Fibroblast of lung (primary cell): ENCODE data around the gene NT5C1A. TPM values are rescaled to one million over a fixed set of nuclear protein-coding genes. Genes with fewer than 3 reads are reported as not detected.

ENCODE experiments used
- DNase-seq, 2 donors: peaks; one replicate each; pipeline versions ENCODE4 v3.0.0 to v3.0.0-alpha.2; 2010; ENCODE audit warnings: low read depth in 2 of 2
- H2AFZ ChIP-seq: 2 replicates; pipeline ENCODE4 v1.5.1; 2012; ENCODE audit warnings: low read length, control low read depth, inconsistent platforms
- H3K27ac ChIP-seq: 2 replicates; pipeline ENCODE4 v1.5.1; 2011; ENCODE audit warnings: low read length, control low read depth; ENCODE audit not compliant: insufficient read depth
- H3K27me3 ChIP-seq: 2 replicates; pipeline ENCODE4 v1.5.1; 2011; ENCODE audit warnings: mild to moderate bottlenecking, low read length; ENCODE audit not compliant: control insufficient read depth, insufficient read depth
- H3K36me3 ChIP-seq: 2 replicates; pipeline ENCODE4 v1.5.1; 2011; ENCODE audit warnings: low read length; ENCODE audit not compliant: control insufficient read depth, insufficient read depth
- H3K4me1 ChIP-seq: 2 replicates; pipeline ENCODE4 v1.5.1; 2011; ENCODE audit warnings: low read length; ENCODE audit not compliant: control insufficient read depth, insufficient read depth; ENCODE audit errors: extremely low read depth
- H3K4me2 ChIP-seq: 2 replicates; pipeline ENCODE4 v1.5.1; 2011; ENCODE audit warnings: low read length, control low read depth; ENCODE audit not compliant: insufficient read depth; ENCODE audit errors: extremely low read depth
- H3K4me3 ChIP-seq, 4 experiments: fragments of 200-600 bp in 1 of 4; sonication (generic) in 1 of 4; replicated peaks in 1 of 4; 2 replicates each; pipeline ENCODE4 v1.5.1; 2011 to 2016; ENCODE audit warnings: low read length in 4 of 4, low read depth in 3 of 4, mild to moderate bottlenecking in 3 of 4, control low read depth in 2 of 4, inconsistent platforms in 1 of 4, mixed read lengths in 1 of 4; ENCODE audit not compliant: insufficient read depth in 1 of 4; ENCODE audit errors: control extremely low read depth in 1 of 4
- H3K79me2 ChIP-seq: 2 replicates; pipeline ENCODE4 v1.5.1; 2012; ENCODE audit warnings: mild to moderate bottlenecking, low read length, inconsistent platforms; ENCODE audit not compliant: control insufficient read depth, insufficient read depth
- H3K9ac ChIP-seq: 2 replicates; pipeline ENCODE4 v1.5.1; 2011; ENCODE audit warnings: mild to moderate bottlenecking, low read length, control low read depth; ENCODE audit not compliant: insufficient read depth
- H3K9me3 ChIP-seq: 2 replicates; pipeline ENCODE4 v1.5.1; 2012; ENCODE audit warnings: low read depth, low read length; ENCODE audit not compliant: control insufficient read depth, insufficient read depth
- H4K20me1 ChIP-seq: 2 replicates; pipeline ENCODE4 v1.5.1; 2011; ENCODE audit warnings: low read length; ENCODE audit not compliant: control insufficient read depth, insufficient read depth; ENCODE audit errors: extremely low read depth
- EZH2 ChIP-seq: IDR thresholded peaks from 2 replicates; pipeline ENCODE4 v1.5.1; 2012; ENCODE audit warnings: low read length, control low read depth, mild to moderate bottlenecking; ENCODE audit errors: missing control alignments
- polyA plus RNA-seq, 2 donors: library from polyadenylated mRNA; depleted of rRNA in 1 of 2; stranded (reverse) in 1 of 2; unstranded in 1 of 2; fragments of >200 nt; gene quantifications; 2 replicates each; pipeline ENCODE4 v1.2.1, GENCODE V29; 2011 to 2012; ENCODE audit warnings: missing spikeins in 1 of 2
- total RNA-seq: library from RNA; depleted of rRNA; stranded (reverse); fragments of >200 nt; gene quantifications from 2 replicates; pipeline ENCODE4 v1.2.1, GENCODE V29; 2014
- TF ChIP-seq, protein P1 (sequence below), 2 donors: IDR thresholded peaks in 1 of 2; conservative IDR thresholded peaks in 1 of 2; 1 replicate in 1 of 2; 2 replicates in 1 of 2; pipeline ENCODE4 v1.5.1; 2011 to 2012; ENCODE audit warnings: low read length in 2 of 2, control low read depth in 1 of 2, inconsistent platforms in 1 of 2, low read depth in 1 of 2, mild to moderate bottlenecking in 1 of 2

NT5C1A gene
- total and polyA plus RNA-seq, 2 donors (not counting 1 experiment from before 2014, with no cell fraction given), result not detected

DNA sequence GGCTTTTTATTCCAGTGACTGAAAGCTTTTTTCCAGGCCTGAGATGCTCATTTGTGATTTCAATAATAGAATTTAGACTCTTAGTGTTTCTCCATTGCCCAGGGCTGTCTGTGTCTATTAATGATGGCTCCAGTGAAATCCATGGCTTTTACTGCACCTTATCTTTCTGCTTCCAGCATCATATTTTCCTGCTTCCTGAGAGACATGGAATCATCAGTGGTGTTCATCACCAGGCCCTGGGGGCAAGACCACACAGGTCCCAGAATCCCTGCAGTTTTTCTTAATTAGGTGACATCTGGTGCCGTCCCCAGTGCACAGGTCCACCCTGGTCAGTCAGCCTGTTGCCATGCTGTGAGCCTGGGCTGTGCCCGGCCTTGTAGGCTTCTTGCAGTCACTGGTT lies 15.5 kb downstream of the NT5C1A start:
- H3K4me2 ChIP-seq, result no peak overlapping the region
- H3K9me3 ChIP-seq, result no peaks in the 10 kb centered on the region
- H3K27me3 ChIP-seq, result peaks cover 11% of the 10 kb centered on the region
- no peak overlapping the region for H3K9ac ChIP-seq
- no peak for DNase-seq
- no peak overlapping the region for H2AFZ ChIP-seq
- TF ChIP-seq, protein P1, sequence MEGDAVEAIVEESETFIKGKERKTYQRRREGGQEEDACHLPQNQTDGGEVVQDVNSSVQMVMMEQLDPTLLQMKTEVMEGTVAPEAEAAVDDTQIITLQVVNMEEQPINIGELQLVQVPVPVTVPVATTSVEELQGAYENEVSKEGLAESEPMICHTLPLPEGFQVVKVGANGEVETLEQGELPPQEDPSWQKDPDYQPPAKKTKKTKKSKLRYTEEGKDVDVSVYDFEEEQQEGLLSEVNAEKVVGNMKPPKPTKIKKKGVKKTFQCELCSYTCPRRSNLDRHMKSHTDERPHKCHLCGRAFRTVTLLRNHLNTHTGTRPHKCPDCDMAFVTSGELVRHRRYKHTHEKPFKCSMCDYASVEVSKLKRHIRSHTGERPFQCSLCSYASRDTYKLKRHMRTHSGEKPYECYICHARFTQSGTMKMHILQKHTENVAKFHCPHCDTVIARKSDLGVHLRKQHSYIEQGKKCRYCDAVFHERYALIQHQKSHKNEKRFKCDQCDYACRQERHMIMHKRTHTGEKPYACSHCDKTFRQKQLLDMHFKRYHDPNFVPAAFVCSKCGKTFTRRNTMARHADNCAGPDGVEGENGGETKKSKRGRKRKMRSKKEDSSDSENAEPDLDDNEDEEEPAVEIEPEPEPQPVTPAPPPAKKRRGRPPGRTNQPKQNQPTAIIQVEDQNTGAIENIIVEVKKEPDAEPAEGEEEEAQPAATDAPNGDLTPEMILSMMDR (conservative IDR thresholded peaks at IDR 0.05 in 1 of 2, IDR thresholded peaks at IDR 0.05 in 1 of 2; ENCODE audit: low read depth in 1 of 2, low read length in 2 of 2), result no peak
- no peak for TF ChIP-seq EZH2
- no peaks in the 10 kb centered on the region for H3K79me2 ChIP-seq
- H3K36me3 ChIP-seq, result no peaks in the 10 kb centered on the region
- H3K4me3 ChIP-seq, result no peak overlapping the region
- no peak overlapping the region for H3K27ac ChIP-seq
- H4K20me1 ChIP-seq, result no peaks in the 10 kb centered on the region
- H3K4me1 ChIP-seq, result peaks cover 10% of the 10 kb centered on the region

DNA sequence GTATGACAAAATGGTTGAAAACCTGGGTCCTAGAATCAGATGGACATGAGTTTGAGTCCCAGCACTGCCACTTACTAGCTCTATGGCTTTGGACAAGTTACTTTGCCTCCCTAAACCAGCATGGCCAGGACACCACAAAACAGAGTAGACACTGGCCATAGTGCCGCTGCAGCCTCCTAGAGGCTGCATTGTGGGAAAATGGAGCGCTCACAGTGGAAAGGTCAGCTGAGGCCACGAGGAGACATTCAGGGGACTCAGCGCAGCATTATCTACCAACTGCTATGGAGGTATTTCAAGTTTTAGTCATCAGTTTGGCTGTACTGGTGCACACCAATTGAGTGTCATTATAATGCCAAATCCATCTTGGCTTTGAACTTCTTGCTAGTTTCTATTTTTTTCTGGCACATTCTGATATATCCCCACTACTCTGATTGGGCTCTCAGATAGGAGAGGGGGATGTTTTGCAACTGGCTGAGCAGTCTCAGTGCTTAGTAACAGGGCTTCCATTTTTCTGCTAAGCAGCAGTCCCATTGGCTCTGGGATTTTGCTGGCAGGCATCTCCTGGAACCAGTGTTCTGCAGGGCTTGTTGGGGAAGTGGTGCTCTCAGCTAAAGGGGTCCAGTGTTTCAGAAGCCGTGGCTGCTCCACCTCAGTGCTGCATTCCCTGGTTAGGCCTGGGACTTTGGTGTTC lies 16.2 kb downstream of the NT5C1A start:
- no peak overlapping the region for H3K9ac ChIP-seq
- H3K4me1 ChIP-seq, result peaks cover 10% of the 10 kb centered on the region
- no peak overlapping the region for H3K4me3 ChIP-seq
- H3K27me3 ChIP-seq, result peaks cover 11% of the 10 kb centered on the region
- no peaks in the 10 kb centered on the region for H4K20me1 ChIP-seq
- no peaks in the 10 kb centered on the region for H3K79me2 ChIP-seq
- H3K4me2 ChIP-seq, result no peak overlapping the region
- no peak for DNase-seq
- TF ChIP-seq, protein P1 (conservative IDR thresholded peaks at IDR 0.05 in 1 of 2, IDR thresholded peaks at IDR 0.05 in 1 of 2; ENCODE audit: low read depth in 1 of 2, low read length in 2 of 2), result no peak
- TF ChIP-seq EZH2, result no peak
- no peaks in the 10 kb centered on the region for H3K36me3 ChIP-seq
- H2AFZ ChIP-seq, result no peak overlapping the region
- no peak overlapping the region for H3K27ac ChIP-seq
- H3K9me3 ChIP-seq, result no peaks in the 10 kb centered on the region

DNA sequence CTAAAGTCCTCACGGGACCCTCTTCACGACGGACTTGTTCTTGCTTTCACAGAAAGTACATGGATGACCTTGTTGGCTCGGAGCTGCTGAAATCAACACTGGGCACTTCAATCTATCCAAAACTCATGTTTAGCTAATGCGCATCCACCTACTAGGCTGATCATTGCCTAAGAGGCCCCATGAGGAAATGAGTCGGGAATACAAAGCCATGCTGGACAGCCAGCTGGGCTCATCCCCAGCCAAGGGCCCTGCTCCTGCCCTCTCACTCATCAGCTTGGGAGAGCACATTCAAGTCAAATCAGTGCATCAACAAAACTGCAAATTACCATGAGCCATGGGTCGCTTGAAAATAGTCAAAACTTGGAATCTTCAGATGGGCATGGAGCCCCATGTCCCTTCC lies 17.6 kb downstream of the NT5C1A start:
- no peaks in the 10 kb centered on the region for H3K79me2 ChIP-seq
- no peak overlapping the region for H2AFZ ChIP-seq
- H3K9me3 ChIP-seq, result no peaks in the 10 kb centered on the region
- H4K20me1 ChIP-seq, result no peaks in the 10 kb centered on the region
- no peaks in the 10 kb centered on the region for H3K36me3 ChIP-seq
- H3K4me3 ChIP-seq, result no peak overlapping the region
- peaks cover 10% of the 10 kb centered on the region for H3K4me1 ChIP-seq
- H3K4me2 ChIP-seq, result no peak overlapping the region
- H3K9ac ChIP-seq, result no peak overlapping the region
- no peak overlapping the region for H3K27ac ChIP-seq
- H3K27me3 ChIP-seq, result peaks cover 3% of the 10 kb centered on the region
- DNase-seq, result no peak
- TF ChIP-seq EZH2, result no peak
- TF ChIP-seq, protein P1 (conservative IDR thresholded peaks at IDR 0.05 in 1 of 2, IDR thresholded peaks at IDR 0.05 in 1 of 2; ENCODE audit: low read depth in 1 of 2, low read length in 2 of 2), result no peak
